Endometrium (tissue), 2 donors: ENCODE measurements around the gene LRRTM4.

Experiments
- FAIRE-seq: peaks from 2 replicates; lab custom pipeline; 2012; peaks lifted over from hg19 to GRCh38; lab: Jason Lieb, UNC
- donor health status: control.
- donor health status: control.

LRRTM4 gene

DNA sequence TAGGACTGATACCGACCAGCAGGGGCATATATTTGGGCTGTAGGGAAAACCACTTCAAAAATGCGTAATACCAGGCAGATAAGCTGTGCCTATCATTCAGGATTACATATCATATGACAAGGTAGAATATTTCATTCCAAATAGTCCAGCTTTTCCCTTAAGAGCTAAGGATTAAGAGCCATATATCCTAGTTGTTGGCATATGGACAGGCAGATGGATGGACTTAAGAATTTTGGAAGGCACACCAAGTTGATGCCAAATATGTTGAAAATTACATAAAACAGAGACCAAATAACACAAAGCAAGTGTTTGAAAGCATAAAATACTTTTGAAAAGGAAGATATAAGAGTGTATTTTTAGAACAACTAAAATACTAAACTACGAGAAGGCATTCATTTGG is 52.1 kb downstream of the LRRTM4 start:
- FAIRE-seq, result no peak

DNA sequence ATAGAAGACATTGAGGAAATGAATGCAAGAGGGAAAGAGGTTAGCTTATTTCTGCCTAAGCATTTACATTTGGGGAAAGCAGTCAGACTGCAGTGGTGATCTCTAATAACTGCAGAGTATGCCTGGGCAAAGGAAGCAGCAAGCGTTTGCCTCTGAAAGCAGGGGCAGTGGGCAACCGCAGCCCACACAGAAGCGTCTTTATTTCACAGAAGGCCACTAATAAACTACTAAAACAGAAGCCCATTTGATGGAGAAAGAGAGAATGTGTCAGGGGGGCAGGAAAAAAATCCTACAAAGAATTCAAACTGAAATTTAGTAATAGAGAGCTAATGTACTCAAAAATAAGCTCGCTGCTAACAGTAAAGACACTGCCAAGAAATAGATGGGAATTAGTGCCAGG is 53.1 kb downstream of the LRRTM4 start:
- FAIRE-seq, result no peak

DNA sequence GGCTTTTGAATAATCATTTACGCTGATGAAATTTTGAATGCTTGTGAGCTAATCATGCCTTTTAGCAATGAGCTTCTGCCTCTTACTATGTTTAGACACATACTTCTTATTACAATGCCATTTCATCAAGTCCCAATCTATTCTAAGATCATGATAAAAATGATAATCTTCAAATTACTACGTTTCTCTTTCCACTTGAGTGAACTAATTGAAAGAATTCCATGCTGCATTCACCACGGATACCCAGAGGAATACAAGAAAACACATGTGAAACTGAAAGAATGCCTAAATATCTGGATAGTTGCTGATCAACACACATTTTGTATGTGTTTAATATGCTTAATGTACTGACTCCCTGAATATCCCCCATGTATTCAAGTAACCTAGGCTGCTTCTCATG is 62.3 kb downstream of the LRRTM4 start:
- FAIRE-seq, result no peak

DNA sequence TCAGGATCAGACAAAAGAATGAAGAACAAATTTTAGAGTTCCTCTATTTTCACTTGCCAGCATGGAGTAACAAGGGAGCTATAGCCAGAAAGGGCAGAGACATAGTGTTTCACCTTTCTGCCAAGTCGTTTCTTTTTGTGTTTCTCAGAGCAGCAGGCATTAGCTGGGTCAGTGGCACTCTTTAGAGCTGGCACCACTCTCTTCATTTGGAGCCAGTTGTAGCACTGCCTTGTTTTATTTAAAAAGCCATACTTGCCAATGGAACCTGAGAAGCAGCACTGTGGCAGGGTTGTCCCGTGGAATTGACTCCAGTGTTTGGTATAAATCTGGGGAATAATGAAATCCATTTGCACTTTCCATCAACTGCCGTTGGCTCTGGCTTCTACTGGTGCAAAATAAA is 64.0 kb downstream of the LRRTM4 start:
- FAIRE-seq, result no peak

DNA sequence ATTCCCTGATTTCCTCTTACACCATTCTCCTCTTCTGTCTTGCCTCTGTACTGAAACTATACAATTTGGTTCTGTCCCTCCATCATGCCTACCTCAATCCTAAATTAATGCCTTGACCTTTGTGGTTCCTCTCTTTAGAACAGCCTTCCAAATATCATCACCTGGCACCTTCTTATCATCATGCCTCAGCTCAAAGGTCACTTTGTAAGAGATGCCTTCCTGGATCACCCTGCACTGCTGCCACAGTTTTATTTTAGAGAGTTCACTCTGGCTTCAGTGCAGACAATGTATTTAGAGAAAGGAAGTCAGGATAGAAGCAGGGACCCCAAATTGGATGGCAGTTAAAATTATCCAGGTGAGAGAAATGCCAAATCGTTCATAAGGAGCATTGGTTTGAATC is 64.5 kb downstream of the LRRTM4 start:
- FAIRE-seq, result no peak

DNA sequence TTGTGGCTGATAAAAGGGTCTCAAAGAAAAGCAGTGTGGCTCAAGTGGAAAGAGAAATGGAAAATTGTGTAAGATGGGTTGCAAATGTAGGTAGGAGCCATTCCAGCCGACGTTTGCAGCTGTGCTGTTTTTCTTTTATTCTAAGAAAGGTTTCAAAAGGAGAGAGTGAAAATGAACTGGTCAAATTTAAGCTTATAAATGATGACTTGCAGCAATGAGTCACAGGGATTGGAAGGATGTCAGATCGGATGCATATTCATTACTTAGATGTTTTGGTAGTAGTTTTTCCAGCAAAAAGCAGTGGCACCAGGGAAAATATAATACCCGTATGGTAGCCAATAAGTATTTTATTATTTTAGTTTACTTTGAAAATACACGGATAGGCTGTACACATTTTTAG is 79.1 kb downstream of the LRRTM4 start:
- no peak for FAIRE-seq

DNA sequence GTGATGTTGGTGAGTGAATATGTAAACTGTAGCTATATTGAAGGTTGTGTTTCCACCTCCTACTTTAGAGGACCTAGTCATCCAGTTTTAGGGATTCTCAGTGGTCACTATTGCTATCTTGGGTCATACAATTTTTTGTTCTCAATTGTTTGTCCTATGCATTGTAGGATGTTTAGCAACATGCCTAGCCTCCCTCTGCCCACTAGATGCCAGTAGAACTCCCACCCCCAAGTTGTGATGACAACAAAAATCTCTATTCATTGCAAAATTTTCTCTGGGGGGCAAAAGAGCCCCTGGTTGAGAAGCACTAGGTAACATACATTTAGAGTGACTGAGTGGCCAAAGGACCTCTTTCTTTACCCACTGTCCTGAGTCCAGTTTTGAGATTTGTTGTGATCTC is 87.3 kb downstream of the LRRTM4 start:
- FAIRE-seq, result no peak

DNA sequence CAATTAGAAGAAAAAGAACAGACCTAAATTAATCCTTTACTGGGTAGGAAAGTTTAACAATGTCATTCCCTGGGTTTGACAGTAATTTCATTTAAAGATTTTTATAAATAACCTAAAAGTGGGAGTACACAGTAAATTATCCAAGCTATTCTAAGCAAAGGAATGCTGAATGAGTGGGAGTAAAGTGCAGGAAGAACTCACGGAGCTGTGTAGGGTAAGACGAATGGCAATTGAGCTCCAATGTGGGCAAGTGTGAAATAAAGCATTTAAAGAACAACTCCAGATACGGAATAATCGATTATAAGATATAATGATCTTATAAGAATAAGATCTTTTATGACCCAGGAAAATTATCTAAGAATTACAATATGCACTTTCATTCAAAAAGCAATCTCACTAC is 93.2 kb downstream of the LRRTM4 start:
- no peak for FAIRE-seq

DNA sequence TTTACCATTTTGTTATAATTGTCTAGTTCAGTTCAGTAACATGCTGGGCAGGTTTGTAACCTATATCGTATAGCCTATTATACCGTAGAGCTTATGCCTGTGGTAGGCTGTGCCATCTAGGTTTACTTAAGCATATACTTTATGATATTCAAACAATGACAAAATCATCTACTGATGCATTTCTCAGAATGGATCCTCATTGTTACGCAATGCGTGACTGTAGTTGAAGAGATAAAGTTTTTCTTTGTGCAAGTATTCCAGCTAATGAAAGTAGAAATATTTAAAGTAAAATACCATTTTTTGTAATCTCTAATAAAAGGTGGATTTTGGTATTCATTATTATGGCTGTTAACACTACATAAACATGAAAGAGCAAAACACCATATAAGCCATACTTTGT is 100.2 kb downstream of the LRRTM4 start:
- FAIRE-seq, result no peak

DNA sequence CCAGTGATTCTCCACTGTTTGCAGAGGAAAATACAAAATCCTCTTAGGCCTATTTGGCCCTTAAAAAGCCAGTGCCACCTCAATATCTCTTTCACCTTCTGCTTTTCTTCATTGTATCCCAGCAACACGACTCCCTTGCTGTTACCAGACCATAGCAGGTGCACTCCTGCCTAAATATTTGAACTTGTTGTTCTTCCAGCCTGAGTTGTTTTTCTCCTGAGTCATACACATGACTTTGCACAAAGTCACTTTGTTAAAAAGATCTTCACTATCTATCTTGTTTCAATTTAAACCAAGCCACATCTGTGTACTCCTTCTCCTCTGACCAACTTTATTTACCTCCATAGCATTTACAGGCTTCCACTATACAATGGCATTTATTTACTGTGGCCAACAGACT is 103.6 kb downstream of the LRRTM4 start:
- no peak for FAIRE-seq

DNA sequence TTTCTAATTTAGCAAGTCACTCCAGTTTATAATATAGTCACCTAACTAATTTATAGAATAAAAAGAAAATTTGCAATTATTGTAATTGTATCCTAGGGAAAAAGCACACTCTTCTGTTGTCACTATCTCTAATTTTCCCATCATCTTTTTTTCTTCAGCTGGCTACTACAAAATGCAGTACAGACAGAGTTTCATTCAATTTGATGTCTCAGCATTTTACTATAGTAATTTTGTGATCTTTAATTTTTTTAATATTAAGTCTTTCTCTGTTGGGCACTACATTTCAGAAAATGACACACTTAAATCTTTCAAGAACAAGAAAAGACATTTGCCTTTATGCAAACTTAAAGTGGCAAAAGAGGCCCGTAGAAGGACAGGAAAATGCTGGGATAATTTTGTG is 118.0 kb downstream of the LRRTM4 start:
- no peak for FAIRE-seq

DNA sequence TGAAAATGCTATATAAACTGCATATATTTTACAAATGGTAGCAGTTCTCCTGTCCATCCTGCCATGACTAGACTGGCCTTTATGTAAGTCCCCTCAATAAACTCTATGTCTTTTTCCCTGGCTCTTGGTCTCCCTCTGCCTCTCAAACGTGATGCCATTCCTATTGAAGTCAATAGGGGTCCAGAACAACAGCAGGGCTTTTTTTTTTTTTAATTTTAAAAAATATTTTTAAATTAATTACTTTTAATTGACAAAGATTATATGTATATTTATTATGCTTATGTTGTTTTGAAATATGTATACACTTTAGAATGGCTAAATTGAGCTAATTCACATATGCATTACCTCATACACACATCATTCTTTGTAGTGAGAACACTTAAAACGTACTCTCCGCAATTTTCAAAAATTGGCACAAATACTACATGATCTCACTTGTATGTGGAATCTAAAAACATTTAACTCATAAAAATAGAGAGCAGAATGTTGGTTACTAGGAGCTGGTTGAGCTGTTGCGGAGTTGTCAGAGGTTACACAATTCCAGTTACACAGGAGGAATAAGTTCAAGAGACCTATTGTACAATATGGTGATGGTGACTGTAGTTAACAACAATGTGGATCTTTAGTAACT is 123.1 kb downstream of the LRRTM4 start:
- FAIRE-seq, result no peak

DNA sequence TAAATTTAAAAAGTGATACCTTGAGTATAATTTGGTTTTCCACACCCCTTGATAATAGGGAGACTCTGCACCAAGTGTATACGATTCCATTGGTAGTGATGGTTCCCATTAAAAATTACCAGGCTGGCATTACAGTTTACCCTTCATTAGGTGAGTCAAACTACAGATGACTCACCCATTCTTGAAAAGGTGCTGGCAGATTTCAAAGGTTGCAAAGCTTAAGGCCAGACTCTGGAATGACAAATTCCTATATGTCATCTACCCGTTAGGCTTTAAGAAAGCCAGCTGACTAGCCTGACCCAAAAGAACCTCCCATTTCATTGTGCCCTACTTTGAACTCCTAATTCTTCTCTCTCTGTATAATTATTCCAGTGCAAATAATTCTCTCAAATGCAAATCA is 124.4 kb downstream of the LRRTM4 start:
- FAIRE-seq, result no peak

DNA sequence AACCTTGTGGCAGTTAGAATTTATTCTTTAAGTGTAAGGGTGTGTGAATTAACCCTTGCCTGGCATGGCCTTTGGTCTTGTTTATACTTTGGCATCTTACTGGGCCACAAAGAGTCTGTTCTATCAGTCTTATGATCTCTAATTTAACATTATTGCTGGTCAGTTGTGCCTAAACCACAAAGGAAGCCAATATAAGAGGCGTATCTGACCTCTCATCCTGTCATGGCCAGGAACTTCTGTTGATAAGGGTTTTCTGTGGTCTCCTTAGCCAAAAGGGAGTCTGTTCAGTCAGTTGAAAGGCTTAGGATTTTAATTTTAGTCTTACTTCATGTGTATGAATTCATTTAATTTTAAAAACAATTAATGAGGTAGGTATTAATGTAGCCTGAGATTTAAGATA is 127.2 kb downstream of the LRRTM4 start:
- no peak for FAIRE-seq

DNA sequence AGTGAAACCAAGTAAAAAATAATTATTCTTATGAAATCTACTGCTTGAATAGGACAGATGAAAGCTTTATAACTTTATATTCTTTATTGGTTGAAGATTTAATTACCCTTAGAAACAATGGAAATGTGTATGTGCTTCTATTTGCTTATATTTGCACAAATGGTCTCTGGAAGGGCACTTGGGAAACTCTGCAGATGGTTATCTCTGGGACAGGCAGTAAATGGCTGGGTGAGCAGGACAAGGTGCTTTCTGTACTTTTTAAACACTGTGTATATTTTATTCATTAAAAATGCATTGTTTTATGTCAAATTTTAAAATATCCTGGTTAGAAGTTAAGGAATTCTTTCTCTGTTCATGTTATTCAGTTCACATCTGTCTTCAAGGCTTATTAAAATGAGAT is 131.1 kb downstream of the LRRTM4 start:
- no peak for FAIRE-seq

DNA sequence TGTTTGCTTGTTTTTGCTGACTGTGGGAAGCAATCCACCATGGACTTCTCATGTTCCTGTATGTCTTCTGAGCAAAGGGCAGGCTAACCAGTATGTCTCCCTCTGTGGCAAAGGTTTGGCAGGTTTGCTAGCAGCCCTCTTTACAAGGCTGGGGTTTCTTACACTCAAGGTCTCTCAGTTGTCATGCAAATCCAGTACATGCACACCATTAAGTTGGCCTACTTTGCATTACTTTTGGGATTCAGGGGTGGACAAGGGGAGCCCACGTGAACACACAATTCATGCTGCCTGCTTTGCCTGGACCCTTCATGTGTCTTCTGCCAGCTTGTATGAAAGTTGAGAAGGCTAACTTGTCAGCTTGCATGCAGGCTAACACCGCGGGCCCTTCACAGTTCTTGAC is 134.9 kb downstream of the LRRTM4 start:
- no peak for FAIRE-seq

DNA sequence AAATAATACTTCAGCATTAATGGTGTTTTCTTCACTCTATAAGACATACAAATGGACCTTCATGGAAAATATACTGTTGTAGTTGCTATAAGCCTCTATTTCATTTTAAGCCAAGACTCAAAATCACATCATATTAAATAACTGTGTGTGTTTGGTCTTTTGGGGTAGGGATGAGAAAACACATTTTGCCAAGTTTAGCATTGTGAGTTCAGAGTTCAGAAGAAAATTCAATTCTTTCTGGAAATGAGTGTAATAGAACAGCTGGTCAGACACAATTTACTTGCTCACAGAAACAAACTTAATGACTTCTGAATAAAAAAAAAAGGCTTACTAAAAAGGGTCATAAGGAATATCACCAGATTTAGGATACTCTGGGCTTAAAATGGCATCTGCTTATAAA is 149.5 kb downstream of the LRRTM4 start:
- no peak for FAIRE-seq

DNA sequence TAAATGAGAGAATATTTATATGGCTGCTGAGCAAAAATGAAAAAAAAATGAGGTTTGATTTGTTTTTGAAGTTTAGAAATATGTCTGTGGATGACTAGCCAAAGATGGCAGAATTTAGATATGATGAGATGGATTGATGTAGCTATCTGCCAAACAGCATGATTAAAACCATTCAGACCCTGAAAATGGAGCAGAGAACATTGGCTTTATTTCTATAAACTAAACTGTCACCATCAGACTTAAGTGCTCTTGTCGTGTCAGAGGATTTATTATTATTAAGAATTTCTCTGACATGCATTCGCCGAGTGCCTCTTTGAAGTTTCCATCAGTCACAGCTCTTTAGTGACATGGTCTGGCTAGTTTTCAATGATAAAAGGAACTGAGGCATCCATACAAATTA is 151.7 kb downstream of the LRRTM4 start:
- FAIRE-seq, result no peak

DNA sequence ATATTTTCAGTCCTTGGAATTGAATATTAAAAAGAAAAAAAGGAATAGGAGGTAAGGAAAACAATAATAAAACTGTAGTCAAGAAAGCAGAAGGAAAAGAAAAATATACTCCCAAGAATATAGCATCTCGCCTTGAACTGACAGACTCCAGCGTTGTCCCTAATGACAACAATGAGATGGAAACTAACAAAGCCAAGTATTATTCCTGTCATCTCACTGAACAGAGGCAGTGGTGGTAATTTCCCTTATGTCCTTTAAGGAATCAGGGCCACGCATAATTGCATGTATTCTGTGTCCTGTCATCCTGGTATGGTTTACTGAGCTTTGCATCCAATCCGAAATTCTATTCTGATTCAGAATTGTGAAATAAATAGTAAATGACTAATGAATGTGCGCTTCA is 158.9 kb downstream of the LRRTM4 start:
- no peak for FAIRE-seq

DNA sequence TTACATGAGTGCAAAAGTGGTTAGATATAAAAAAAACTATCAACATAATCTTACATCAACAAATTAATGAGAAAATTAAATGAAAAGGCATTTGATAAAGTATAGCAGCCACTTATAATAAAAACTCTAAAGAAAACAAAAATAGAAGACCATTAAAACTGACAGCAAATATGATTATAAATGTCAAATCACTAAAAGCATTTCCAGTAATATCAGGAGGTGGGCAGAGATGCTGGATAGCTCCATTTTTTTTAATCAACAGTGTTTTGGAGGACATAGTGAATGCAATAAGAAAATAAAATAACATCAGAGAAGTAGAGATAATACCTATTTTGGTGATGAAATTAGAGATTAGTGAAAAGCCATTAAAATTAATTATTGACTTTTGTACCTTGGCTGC is 173.4 kb downstream of the LRRTM4 start:
- no peak for FAIRE-seq

DNA sequence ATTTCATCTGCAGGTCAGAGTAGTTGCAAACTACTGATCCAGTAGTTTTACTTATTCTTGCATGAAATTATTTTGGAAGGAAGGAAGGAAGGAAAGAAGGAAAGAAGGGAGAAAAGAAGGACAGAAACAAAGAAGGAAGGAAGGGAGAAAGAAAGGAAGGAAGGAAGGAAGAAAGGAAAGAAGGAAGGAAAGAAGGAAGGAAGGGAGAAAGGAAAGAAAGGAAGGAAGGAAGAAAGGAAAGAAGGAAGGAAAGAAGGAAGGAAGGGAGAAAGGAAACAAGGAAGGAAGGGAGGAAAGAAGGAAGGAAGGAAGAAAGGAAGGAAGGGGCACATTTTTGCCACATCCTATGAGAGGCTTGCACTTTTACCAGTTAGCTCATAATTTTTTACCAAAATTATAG is 186.2 kb downstream of the LRRTM4 start:
- FAIRE-seq, result no peak

DNA sequence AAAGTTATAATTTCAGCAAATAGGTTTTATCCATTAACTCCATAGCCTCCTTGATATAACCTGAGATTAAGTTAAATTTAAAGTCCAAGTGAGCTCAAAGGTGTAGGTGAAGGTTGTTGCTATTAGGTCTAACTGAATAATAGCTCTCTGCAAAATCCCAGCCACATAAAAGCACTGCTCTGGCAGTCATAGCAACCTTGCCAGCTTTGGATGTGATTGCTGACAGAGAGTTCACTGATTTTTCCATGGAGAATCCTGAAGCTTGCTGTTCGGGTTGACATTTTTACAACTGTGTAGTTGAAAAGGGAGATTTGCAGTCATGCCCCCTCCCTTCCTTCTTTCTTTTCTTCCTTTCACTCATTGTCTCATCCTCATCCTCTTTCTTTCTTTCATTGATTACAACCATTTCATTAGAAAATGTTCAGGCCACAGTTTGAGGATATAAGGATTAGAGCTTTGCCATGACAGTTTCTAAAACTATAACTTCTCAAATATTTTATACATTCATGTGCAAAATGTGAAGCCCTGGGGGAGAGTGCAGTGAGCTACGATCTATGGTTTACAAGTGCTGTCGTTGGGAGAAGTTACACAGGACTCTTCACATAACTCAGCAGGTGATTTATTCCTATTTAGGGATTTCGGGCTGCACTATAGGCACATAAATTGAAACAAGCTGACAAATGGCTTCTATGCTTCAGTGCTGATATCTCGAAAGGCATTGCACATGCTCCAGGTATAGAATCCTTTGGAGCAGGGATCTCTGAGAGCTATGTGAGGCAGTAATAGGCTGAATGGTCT is 193.8 kb downstream of the LRRTM4 start:
- no peak for FAIRE-seq

DNA sequence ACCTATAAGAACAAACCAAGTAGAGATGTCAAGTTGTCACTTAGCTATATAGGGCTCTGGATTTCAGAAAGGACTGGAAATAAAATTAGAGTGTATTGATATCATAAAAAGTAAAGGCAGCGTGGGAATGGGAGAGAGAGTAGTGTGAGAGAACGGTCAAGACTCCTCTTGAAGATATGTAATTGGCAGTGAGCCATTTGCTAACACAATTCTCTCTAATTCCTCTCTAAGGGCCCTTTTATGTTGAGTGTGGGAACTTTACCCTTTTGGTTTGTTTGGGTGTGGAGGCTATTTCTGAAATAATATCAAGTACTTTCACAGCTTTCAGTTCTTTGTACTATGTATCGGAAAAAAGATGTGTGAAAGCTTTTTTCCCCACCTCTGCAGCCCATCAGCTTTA is 196.8 kb downstream of the LRRTM4 start:
- FAIRE-seq, result no peak

DNA sequence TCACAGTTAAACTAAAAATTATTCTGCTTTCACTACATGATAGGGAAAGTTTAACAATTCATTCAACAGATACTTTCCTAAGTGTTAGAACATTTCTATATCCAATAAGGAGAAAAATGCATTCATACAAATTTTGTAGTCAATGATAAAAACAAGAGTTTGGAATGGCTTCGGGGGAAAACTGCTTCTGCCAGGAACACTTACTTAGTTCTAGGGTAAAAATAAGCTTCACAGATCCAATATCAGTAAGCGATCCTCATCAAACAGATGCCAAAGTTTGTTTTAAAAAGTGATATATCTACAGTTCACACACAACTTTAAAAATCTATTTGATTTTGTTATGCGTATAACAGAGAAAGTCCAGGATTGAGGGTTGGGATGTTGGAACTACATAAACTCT is 199.7 kb downstream of the LRRTM4 start:
- FAIRE-seq, result no peak
